Measurements from ENCODE around the gene VWA5B2.

GRCh38 chr3:184284696-184285095 is 55.3 kb downstream of the VWA5B2 start:
- TF ChIP-seq CTCF (IDR thresholded peaks at IDR 0.05): peak in 6 of 7 experiments; percentile 26 to 69 (median 64)
- TF ChIP-seq POLR2A (IDR thresholded peaks at IDR 0.05): no peak

Measured in body of pancreas (tissue), 4 donors.